Dermis blood vessel endothelial cell (primary cell): ENCODE data around the gene EPG5. TPM values are rescaled to one million over a fixed set of nuclear protein-coding genes. Genes with fewer than 3 reads are reported as not detected.
A peak's percentile ranks its signal among the peaks of the same experiment; 100 is the strongest.

Experiments
- DNase-seq: peaks from one replicate; pipeline ENCODE4 v3.0.0; 2010
- total RNA-seq: library from RNA; depleted of rRNA; stranded (reverse); fragments of >200 nt; gene quantifications from 2 replicates; pipeline ENCODE4 v1.2.3, GENCODE V29; 2014

Gene EPG5
- total RNA-seq, 1 donor from 2014 or later: 19.2 TPM

DNA sequence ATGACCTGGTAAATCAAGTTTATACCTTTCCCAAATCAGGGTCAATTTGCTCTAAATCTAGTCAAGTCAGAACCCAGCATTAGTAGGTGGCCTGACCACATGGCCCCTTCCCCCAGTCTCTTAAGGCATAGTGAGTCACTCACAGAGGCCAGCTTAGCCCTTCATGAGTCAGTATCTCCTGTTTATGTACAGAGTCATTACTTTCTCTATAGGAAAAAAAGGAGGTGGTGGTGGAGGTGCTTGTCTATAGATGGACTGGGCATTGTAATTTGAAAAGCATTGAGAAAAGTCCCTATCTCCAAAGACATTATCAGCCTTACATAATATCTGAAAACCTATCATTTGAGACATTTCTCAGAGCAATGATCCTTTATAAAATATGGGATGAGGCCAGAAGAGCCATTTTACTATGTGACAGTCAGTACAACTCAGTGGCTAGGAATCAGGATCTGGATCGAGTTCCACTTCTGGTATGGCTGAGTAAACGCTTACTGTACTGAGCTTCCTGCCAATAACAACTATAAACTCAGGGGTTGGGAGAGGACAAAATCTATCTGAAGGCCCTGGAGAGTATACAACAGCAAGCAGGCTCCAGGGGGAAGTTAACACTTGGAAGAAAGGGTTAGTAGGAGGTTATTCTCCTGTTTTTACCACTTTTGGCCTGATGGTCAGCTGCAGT, 164.2 kb downstream of the EPG5 start:
- peak; percentile 94 for DNase-seq

DNA sequence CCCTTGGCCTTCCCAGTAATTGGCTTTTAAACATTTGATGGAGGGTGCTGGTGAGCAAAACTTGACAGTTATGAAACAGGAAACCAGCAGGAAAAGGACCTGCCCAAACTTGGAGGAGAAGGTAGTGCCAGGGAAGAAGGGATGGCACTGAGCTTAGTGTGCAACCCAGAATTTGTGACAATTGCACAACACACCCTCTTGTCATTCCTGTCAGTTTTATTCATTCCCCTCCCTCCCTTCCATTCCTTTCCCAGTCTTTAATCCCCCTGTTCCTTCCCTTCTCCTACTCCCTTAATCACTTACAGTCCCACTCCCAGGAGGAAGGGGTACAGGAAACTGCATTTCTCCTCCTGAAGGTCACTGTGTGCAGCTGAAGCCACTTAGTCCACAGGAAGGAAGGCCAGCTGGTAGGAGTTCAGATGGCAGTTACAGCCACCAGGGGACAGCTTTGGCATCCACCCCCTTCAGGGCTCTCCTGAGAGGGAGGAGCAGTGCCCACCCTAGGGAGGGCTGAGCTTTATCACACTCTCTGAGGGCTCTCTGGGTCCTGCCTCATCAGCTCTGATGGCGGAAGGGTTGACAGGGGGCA, 165.6 kb downstream of the EPG5 start:
- DNase-seq: no peak

Other genes starting within 250 kb of the EPG5 start
- gene SLC14A1, start 243.1 kb downstream of the EPG5 start, total RNA-seq: not detected in 2 replicates
- 0.05 TPM in 1 of 2 replicates, not detected in the other for gene SIGLEC15, start 141.7 kb downstream of the EPG5 start, total RNA-seq
- gene PSTPIP2, start 104.9 kb upstream of the EPG5 start, total RNA-seq: 0.56 and 0.68 TPM in 2 replicates
- 911 and 931 TPM in 2 replicates for gene ATP5F1A, start 131.0 kb upstream of the EPG5 start, total RNA-seq
- 87.6 and 102 TPM in 2 replicates for gene HAUS1, start 137.1 kb upstream of the EPG5 start, total RNA-seq